GM18511 (cell line): ENCODE results near the gene CTNND2.
A peak's percentile ranks its signal among the peaks of the same experiment; 100 is the strongest.

Experiments
- ATAC-seq: cut with Tn5 transposase; IDR thresholded peaks from one replicate; pipeline ENCODE4 v1.9.1; 2021; ENCODE audit warnings: mild to moderate bottlenecking, moderate library complexity; ENCODE audit not compliant: unreplicated experiment

CTNND2 gene

GRCh38 chr5:11052871-11053270, 851.4 kb downstream of the CTNND2 start:
- ATAC-seq: no peak

DNA sequence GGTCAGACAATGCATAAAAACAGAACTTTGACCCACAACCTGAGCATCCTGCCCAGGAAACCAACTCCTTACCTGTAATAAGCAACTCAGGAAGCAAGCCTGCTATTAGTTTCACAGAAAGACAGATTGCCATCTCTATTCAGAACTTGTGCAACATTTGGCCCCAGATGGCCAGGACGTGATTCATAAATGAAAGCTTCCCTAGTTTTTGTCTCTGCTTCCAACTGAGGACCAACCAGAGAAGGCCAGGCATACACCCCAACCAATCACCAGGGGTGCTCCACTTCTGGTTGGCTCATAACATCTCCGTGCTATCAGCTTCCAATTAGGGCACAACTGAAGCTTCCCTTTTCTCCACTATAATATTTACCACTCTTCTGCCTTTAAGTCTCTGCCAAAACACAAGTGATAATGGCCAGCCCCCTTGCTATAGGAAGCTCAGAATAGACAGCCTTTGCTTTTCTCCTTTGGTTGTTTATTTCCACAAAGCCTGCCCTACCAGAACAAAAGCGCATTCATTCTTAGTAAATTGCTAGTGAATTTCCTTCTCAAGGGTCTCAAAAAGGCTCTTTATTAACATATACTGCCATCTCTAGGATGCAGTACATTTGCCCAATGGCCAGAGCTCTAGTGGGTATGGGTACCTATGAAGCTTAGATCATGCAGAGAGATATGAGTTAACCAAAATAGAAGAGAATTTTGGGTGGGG, 853.5 kb downstream of the CTNND2 start:
- no peak for ATAC-seq

GRCh38 chr5:11048760-11049159, 855.5 kb downstream of the CTNND2 start:
- no peak for ATAC-seq

DNA sequence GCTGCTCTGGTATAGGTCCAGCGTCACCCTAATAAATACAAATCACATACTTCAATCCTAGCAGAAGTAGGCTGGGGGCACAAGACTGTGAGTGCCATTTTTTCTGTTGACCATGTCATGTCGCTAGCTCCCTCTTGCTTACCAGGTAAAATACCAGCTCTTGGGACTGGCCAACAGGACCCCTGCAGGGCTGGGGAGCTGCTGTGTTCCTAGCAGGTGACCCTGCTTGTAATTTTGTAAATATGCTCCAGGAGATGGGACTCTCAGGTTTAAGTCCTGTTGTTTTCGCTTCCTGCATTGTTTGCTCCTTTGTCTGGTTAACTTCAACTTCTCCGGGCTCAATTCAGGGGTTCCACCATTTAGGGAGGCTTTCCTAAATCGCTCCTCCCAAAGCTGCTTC, 856.6 kb downstream of the CTNND2 start:
- no peak for ATAC-seq

DNA sequence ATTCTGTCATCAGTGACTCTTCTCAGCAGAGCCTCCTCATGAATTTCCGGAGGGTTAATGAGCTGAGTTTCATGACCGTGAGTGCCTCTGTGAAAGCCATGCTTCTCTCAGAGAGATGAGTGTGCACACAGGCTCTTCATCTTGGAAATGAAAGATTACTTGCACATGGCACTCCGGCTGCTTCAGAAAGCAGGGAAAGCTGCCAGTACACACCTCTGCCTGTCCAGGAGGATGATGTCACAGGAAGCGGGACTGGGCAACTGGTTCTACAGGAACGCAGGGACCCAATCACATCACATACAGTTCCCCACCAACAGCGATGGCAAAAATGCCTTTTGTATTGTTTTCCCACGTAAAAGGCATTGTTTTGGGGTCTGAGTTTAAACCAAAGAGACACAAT, 857.2 kb downstream of the CTNND2 start:
- no peak for ATAC-seq

DNA sequence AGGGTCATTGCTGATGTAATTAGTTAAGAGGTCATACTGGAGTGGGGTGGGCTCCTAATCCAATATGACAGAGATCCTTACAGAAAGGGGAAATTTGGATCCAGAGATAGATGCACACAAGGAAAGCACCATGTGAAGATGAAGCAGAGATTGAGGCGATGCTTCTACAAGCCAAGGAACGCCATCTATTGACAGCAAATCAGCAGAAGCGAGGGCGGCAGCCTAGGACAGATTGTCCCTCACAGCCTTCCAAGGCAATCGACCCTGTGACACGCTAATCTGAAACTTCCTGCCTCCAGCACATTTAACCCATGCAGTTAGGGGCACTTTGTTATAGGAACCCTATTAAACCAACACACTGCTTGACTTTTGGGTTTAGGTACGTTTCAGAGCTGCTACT, 858.1 kb downstream of the CTNND2 start:
- no peak for ATAC-seq

DNA sequence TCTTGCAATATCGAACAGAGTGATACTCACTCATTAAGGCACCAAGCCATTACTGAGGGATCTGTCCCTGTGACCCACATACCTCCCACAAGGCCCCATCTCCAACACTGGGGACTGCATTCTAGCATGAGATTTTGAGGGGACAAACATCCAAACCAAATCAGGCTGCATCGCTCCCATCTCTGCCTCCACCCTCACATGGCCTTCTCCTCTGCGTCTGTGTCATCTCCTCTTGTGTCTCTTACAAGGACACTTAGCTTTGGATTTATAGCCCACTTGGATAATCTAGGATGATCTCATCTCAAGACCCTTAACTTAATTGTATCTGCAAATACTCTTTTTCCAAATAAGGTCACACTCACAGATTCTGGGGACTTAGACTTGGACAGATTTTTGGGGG, 858.8 kb downstream of the CTNND2 start:
- ATAC-seq: no peak

- ATAC-seq: no peak
Observed at GRCh38 chr5:11044581-11044980, 859.7 kb downstream of the CTNND2 start.

- no peak for ATAC-seq
Observed at GRCh38 chr5:11043881-11044280, 860.4 kb downstream of the CTNND2 start.

DNA sequence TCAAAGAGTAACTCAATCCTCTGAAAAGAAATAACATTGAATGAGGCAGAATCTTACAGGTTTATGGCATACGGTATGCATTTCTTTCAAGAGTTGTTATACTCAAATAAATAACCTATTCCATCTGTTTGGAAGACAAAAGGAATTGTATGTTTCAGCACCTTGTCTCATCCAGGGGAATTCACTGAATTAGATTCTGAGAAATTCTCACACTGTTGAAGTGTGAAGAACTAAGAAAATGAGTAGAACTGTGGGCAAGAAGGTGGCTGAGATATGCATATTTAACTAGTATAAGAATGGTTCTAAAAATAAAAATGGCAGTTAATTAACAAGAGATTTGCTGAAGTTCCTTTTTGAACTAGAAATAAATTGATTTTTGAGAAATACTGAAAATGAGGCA, 863.9 kb downstream of the CTNND2 start:
- no peak for ATAC-seq

DNA sequence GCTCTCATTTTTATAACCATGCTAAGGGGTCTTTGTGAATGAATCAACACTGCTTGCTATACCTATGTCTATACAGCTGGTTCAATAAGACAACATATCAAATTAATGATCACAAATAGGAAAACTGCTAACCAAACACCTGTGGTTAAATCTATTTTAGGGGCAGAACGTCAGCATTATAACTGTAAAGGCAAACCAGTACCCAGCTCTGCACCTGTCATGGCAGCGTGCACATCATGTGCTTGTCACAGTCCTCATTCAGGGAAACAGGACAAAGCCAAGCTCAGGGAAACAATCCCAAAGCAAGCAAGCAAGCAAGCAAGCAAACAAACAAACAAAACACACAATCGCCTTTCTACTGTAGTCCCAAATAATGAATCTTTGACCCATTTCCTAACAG, 865.5 kb downstream of the CTNND2 start:
- no peak for ATAC-seq

- no peak for ATAC-seq
Observed at GRCh38 chr5:11037941-11038340, 866.3 kb downstream of the CTNND2 start.

DNA sequence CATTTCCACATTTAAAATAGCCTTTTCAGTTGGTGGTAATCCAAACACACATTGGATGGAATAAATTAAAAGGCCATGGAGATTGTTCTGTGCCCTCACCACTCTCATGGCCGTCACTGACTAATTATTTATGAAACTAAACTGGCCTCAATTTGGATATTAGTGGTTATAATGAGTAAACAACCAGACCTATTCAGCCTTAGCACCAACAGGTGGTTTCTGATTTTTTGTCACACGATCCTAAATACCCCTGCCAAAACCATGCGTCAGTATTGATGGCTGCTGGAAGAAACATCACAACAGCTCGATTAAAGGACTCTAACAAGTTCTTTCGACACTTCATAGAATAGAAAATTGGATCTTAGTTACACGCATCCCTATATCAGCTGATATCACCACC, 867.2 kb downstream of the CTNND2 start:
- peak; percentile 61 for ATAC-seq

GRCh38 chr5:11030671-11031070, 873.6 kb downstream of the CTNND2 start:
- no peak for ATAC-seq

DNA sequence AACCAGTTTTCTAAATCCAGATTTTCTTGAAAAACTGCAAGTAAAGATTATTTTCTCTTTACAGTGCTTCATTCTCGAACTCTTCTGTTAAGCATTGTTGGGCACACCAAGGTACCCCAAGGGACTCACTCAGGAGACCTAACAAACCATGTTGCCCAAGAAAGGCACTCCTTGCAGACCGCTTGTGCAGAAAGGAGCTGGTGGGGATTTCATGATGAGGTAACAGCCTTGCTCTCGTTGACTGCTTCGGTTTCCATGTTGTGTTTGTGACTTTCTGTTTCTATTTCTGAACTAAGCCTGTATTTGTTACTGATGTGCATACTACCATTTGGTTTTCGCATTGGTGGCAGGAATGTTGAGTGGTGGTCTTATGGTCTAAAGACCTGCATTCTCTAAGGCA, 876.6 kb downstream of the CTNND2 start:
- peak; percentile 80 for ATAC-seq

DNA sequence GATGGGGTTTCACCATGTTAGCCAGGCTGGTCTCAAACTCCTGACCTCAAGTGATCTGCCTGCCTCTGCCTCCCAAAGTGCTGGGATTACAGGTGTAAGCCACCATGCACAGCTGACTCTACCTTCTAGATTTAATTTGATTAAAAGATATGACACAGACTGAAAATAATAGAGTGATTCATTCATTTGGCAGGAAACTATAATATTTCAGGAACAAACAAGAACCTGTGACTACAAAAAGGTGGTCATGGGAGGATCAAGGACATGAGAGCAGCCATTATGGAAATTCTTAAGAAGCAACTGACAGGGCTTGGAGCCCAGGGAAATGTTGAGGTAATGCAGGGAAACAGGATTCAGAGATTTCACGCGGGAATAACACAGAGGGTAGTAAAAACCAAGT, 877.7 kb downstream of the CTNND2 start:
- no peak for ATAC-seq

DNA sequence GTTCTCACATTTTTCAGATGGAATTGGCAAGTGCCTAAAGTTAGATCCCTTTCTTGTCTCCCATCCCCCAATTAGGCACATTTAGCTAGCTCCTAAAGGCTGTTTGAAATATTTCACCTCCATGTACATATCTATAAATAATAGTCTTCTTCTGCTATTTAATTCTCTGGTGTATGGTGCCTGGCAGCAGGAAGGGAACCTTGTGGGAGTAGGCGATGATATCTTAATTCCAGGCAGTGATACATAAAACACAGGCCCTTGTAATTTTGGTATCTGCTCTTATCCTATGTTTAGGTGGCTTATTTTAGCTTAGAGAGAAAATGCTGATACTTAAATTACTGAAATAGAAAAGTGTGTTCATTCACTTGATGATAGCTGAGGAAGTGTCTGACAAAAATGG, 880.3 kb downstream of the CTNND2 start:
- no peak for ATAC-seq

- no peak for ATAC-seq
Observed at GRCh38 chr5:11013793-11014192, 890.5 kb downstream of the CTNND2 start.

DNA sequence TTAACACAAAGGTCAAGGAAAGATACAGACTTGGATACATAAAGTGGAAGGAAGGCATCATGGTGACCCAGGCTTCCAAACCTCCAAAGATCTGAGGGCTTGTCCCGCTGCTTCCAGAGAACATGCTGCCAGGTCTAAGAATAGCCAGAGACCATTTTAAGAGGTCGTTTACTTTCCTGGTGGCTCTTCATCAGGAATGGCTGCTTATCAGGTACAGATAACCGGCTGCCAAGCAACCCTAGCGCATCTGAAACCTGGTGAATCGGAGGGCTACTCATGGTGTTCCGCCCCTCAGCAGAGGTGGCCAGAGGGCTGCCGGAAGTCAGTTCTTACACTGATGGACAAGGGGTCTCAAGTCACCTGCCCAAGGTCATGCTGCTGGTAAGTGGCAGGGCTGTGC, 892.0 kb downstream of the CTNND2 start:
- no peak for ATAC-seq

- no peak for ATAC-seq
Observed at GRCh38 chr5:11010429-11011210, 893.6 kb downstream of the CTNND2 start.

- ATAC-seq: no peak
Observed at GRCh38 chr5:11009576-11009975, 894.7 kb downstream of the CTNND2 start.

DNA sequence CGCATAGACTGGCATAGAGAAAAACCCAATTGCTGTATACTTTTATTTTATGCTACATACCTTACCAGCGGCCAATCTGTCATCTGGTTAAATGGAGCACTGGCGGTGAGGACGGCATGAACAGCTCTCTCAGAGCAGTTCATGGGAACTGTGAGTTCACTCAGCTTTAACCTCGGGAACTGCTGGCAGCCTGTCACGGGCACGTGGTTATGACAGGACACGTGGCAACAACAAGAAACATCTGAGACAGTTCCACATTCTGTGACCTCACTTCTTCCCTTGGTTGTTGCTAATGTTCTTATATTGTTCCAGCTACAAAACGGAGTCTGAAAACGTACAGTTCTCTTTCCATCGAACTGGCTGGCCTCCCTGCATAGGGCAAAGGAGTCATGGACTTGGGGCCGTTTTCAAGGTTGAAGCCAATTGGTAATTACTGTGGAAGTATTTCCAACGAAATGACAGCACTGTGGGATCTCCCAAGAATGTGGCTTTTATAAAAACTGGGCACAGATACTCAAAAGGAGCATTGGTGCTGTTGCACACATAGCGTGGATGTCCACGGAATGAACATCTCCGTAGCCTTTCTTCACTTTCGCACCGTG, 896.9 kb downstream of the CTNND2 start:
- ATAC-seq: no peak
